ENCODE data around the gene PRPF40B.

- TF ChIP-seq CTCF (conservative IDR thresholded peaks at IDR 0.05) (no peak), EZH2 (IDR thresholded peaks at IDR 0.05; ENCODE audit: low read depth) (no peak)
Measured at GRCh38 chr12:49577589-49578315, 45.6 kb upstream of the PRPF40B start.
